Esophagus squamous epithelium (tissue), 5 donors: Measurements from ENCODE around the gene GLYATL3. TPM values are rescaled to one million over a fixed set of nuclear protein-coding genes. Genes with fewer than 3 reads are reported as not detected.
A peak's percentile ranks its signal among the peaks of the same experiment; 100 is the strongest.
"Not testable (repeated sequence)": the region's sequence is repeated elsewhere in the genome, so short reads cannot be mapped to it uniquely, and the experiment has no call there.

Experiments
- DNase-seq: peaks from one replicate; lab custom pipeline; 2025; lab: John Stamatoyannopoulos, UW
- H3K27ac ChIP-seq, 4 donors: fragments of 200-600 bp; sonication (generic); one replicate each; pipeline ENCODE4 v1.5.1; 2016 to 2019; ENCODE audit warnings: mild to moderate bottlenecking in 1 of 4
- H3K27me3 ChIP-seq, 4 donors: fragments of 200-600 bp; sonication (generic); 1 replicate in 3 of 4; 2 replicates in 1 of 4; pipeline versions ENCODE4 v1.5.1 to v1.6.0; 2017 to 2021; ENCODE audit warnings: antibody characterized with exemption in 1 of 4
- H3K36me3 ChIP-seq, 3 donors: fragments of 200-600 bp; sonication (generic); one replicate each; pipeline ENCODE4 v1.5.1; 2016 to 2019
- H3K4me1 ChIP-seq, 3 donors: fragments of 200-600 bp; sonication (generic); one replicate each; pipeline ENCODE4 v1.5.1; 2017 to 2019
- H3K4me3 ChIP-seq, 4 donors: fragments of 200-600 bp; sonication (generic); 1 replicate in 3 of 4; 2 replicates in 1 of 4; pipeline ENCODE4 v1.5.1; 2016 to 2019; ENCODE audit warnings: mild to moderate bottlenecking in 2 of 4, moderate library complexity in 1 of 4
- H3K9me3 ChIP-seq, 3 donors: fragments of 200-600 bp; sonication (generic); one replicate each; pipeline ENCODE4 v1.5.1; 2016 to 2019
- POLR2A ChIP-seq, 4 donors: fragments of 450-650 bp; IDR thresholded peaks; one replicate each; pipeline ENCODE4 v1.6.1; 2017; ENCODE audit warnings: antibody characterized with exemption in 4 of 4, mild to moderate bottlenecking in 4 of 4, moderate library complexity in 3 of 4
- WGBS, 2 donors: methylation state at CpG; one replicate each; pipeline ENCODE4 v1.1.5; 2018; 5-methylcytosine and 5-hydroxymethylcytosine counted together
- intact Hi-C: fragments of 100-400 bp; cut with DNase I; formaldehyde crosslinking; loops from one replicate; pipeline ENCODE4 v1.15.0; 2022
- total RNA-seq, 4 donors: library from RNA; depleted of rRNA; stranded (reverse); fragments of >200 nt; gene quantifications; one replicate each; pipeline ENCODE4 v1.1.0, GENCODE V29; 2016
- TF ChIP-seq, protein P1 (sequence below), 6 experiments: fragments of 450-650 bp in 4 of 6; fragments of 200-600 bp in 2 of 6; sonication (generic) in 2 of 6; IDR thresholded peaks; one replicate each; pipeline ENCODE4 v1.5.1; 2016 to 2019; ENCODE audit warnings: antibody characterized with exemption in 6 of 6, mild to moderate bottlenecking in 4 of 6, moderate library complexity in 4 of 6
- donor health status: DM: yes; HTN: yes; CAD: no.

Gene GLYATL3
- total RNA-seq, 4 donors from 2014 or later, result not detected

DNA sequence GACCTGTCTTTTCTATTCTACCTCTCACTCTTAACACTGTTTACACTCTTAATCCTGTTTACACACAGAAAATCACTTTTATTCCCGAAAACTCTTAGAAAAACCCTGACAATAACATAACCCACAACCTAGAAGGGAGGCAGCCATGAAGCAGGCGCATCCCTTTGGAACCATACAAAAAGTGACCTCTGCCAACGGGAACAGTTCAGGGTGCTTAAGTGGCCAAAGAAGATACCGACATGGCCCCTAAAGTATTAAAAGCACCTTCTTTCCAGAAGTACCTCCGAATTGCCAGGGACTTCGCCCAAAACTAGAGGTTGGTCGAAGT, 37.2 kb upstream of the GLYATL3 start:
- intact Hi-C loops, result no loop called here
- no peak for DNase-seq
- TF ChIP-seq, protein P1, sequence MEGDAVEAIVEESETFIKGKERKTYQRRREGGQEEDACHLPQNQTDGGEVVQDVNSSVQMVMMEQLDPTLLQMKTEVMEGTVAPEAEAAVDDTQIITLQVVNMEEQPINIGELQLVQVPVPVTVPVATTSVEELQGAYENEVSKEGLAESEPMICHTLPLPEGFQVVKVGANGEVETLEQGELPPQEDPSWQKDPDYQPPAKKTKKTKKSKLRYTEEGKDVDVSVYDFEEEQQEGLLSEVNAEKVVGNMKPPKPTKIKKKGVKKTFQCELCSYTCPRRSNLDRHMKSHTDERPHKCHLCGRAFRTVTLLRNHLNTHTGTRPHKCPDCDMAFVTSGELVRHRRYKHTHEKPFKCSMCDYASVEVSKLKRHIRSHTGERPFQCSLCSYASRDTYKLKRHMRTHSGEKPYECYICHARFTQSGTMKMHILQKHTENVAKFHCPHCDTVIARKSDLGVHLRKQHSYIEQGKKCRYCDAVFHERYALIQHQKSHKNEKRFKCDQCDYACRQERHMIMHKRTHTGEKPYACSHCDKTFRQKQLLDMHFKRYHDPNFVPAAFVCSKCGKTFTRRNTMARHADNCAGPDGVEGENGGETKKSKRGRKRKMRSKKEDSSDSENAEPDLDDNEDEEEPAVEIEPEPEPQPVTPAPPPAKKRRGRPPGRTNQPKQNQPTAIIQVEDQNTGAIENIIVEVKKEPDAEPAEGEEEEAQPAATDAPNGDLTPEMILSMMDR (IDR thresholded peaks at IDR 0.05), result no peak
- TF ChIP-seq POLR2A (IDR thresholded peaks at IDR 0.05), result no peak
- peaks cover 0 to 53% (median 13%) of the 10 kb centered on the region in 3 donors for H3K4me1 ChIP-seq
- peaks cover 0 to 13% (median 0%) of the 10 kb centered on the region in 3 donors for H3K36me3 ChIP-seq
- no peaks in the 10 kb centered on the region for H3K9me3 ChIP-seq
- peak overlapping the region; percentile 93 to 98 (median 94) for H3K27ac ChIP-seq
- WGBS, 2 donors, result 1 to 2% methylated on average over 7 of the region's 7 CpGs
- peak overlapping the region; percentile 69 to 91 (median 80) for H3K4me3 ChIP-seq
- no peaks in the 10 kb centered on the region for H3K27me3 ChIP-seq

- peak; percentile 72 for DNase-seq
Measured at GRCh38 chr6:49462927-49463611, 36.7 kb upstream of the GLYATL3 start, which contains the start of the genes CENPQ and MMUT. TSS of gene CENPQ (plus strand) at chr6:49463370. CDS start at chr6:49470177, 6,807 bp downstream. TSS of gene MMUT (minus strand) at chr6:49463253. CDS start at chr6:49459466, 3,787 bp downstream.

GRCh38 chr6:49463612-49463967, 36.1 kb upstream of the GLYATL3 start:
- H3K36me3 ChIP-seq, result peaks cover 0 to 5% (median 0%) of the 10 kb centered on the region in 3 donors
- 0 to 2% methylated on average over 4 of the region's 4 CpGs for WGBS, 2 donors
- H3K27ac ChIP-seq, result peak overlapping the region; percentile 93 to 98 (median 94)
- TF ChIP-seq, protein P1 (IDR thresholded peaks at IDR 0.05), result no peak
- TF ChIP-seq POLR2A (IDR thresholded peaks at IDR 0.05), result no peak
- peak overlapping the region; percentile 69 to 91 (median 80) for H3K4me3 ChIP-seq
- no peak for DNase-seq
- H3K27me3 ChIP-seq, result no peaks in the 10 kb centered on the region
- intact Hi-C loops, result no loop called here
- H3K9me3 ChIP-seq, result no peaks in the 10 kb centered on the region
- H3K4me1 ChIP-seq, result peaks cover 0 to 53% (median 13%) of the 10 kb centered on the region in 3 donors

More at GRCh38 chr6:49462927-49463611, 36.7 kb upstream of the GLYATL3 start, which contains the start of the genes CENPQ and MMUT:
- H3K36me3 ChIP-seq, result peaks cover 0 to 8% (median 0%) of the 10 kb centered on the region in 3 donors
- 0% methylated on average over 16 to 23 of the region's 37 CpGs for WGBS, 2 donors
- no peaks in the 10 kb centered on the region for H3K9me3 ChIP-seq
- no peaks in the 10 kb centered on the region for H3K27me3 ChIP-seq
- intact Hi-C loops, result no loop called here
- peak within 1 kb of the TSS; percentile 69 to 91 (median 80) for H3K4me3 ChIP-seq
- H3K27ac ChIP-seq, result peak within 1 kb of the TSS; percentile 93 to 98 (median 94)
- TF ChIP-seq POLR2A (IDR thresholded peaks at IDR 0.05), result peak in 3 of 4 donors; percentile 83 to 95 (median 85)
- TF ChIP-seq, protein P1 (IDR thresholded peaks at IDR 0.05), result peak in 1 of 6 experiments; percentile 19
- peaks cover 0 to 53% (median 13%) of the 10 kb centered on the region in 3 donors for H3K4me1 ChIP-seq

DNA sequence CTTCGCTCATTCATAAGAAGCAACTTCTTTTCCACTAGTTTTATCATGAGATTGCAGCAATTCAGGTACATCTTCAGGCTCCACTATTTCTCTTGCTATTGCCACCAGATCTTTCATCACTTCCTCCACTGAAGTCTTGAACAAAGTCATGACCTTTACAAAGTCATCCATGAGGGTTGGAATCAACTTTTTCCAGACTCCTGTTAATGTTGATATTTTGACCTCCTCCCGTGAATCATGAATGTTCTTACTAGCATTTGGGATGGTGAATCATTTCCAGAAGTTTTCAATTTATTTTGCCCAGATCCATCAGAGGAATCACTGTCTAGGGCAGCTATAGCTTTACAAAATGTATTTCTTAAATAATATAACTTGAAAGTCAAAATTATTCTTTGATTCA, 35.0 kb upstream of the GLYATL3 start:
- no peak for DNase-seq
- Histone ChIP-seq H3K4me1 (peaks cover 0 to 52% (median 13%) of the 10 kb centered on the region in 3 donors), H3K36me3 (no peaks in the 10 kb centered on the region), H3K27me3 (no peaks in the 10 kb centered on the region), H3K4me3 (no peak overlapping the region), H3K9me3 (no peaks in the 10 kb centered on the region), H3K27ac (no peak overlapping the region)
- 84 to 100% methylated on average over 2 of the region's 2 CpGs for WGBS, 2 donors
- intact Hi-C loops, result no loop called here
- TF ChIP-seq, protein P1 (IDR thresholded peaks at IDR 0.05), result no peak
- TF ChIP-seq POLR2A (IDR thresholded peaks at IDR 0.05), result no peak

DNA sequence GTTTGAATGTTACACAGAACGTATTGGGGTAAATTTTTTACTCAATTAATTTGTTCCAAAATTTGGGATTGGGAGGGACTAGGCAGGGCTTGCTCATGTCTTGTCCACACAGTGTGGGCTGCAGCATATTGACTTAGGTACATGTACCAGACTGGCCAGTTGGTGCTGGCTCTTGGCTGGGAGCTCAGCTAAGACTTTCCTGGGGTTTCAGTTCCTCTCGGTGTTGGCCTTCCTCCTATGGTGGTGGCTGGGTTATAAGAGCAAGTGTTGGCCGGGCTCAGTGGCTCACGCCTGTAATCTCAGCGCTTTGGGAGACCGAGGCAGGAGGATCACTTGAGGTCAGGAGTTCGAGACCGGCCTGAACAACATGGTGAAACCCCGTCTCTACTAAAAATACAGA, 31.7 kb upstream of the GLYATL3 start:
- H3K36me3 ChIP-seq, result peaks cover 0 to 20% (median 0%) of the 10 kb centered on the region in 3 donors
- H3K27ac ChIP-seq, result no peak overlapping the region
- intact Hi-C loops, result no loop called here
- H3K27me3 ChIP-seq, result no peaks in the 10 kb centered on the region
- DNase-seq, result no peak
- no peaks in the 10 kb centered on the region for H3K9me3 ChIP-seq
- TF ChIP-seq, protein P1 (IDR thresholded peaks at IDR 0.05), result no peak
- no peak for TF ChIP-seq POLR2A (IDR thresholded peaks at IDR 0.05)
- no peak overlapping the region for H3K4me3 ChIP-seq
- 97 to 98% methylated on average over 2 to 4 of the region's 9 CpGs for WGBS, 2 donors
- peaks cover 0 to 22% (median 6%) of the 10 kb centered on the region in 3 donors for H3K4me1 ChIP-seq

- intact Hi-C loops, H3K27me3 ChIP-seq, DNase-seq, H3K9me3 ChIP-seq, H3K4me3 ChIP-seq, H3K27ac ChIP-seq, H3K4me1 ChIP-seq: not testable (repeated sequence)
- H3K36me3 ChIP-seq, result peaks cover 0 to 35% (median 0%) of the 10 kb centered on the region in 3 donors
- WGBS, 2 donors, result 90% methylated on average over 2 of the region's 2 CpGs
Measured at GRCh38 chr6:49476564-49476963, 23.2 kb upstream of the GLYATL3 start.
